ENCODE data around the gene FANCE.
"Not testable (repeated sequence)": the region's sequence is repeated elsewhere in the genome, so short reads cannot be mapped to it uniquely, and the experiment has no call there.

Gene FANCE

DNA sequence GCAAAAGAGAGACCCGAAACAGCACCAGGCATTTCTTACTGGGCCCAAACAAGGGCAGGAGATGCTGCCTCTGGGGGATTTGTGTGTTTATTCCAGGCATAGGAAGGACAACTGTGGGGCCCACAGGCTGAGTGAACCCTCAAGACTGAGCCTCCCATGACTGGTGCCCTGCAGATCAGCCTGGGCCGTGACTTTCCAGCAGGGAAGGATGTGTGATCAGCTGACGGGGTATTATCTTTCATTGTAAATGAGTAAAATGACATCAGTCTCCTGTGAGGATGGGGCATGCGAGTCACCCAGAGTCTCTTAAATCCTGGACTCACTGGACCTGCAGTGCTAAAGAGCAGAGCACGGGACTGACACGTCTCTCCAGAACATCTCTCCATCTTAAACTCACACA, 48.6 kb downstream of the FANCE start:
- no peak for DNase-seq

DNA sequence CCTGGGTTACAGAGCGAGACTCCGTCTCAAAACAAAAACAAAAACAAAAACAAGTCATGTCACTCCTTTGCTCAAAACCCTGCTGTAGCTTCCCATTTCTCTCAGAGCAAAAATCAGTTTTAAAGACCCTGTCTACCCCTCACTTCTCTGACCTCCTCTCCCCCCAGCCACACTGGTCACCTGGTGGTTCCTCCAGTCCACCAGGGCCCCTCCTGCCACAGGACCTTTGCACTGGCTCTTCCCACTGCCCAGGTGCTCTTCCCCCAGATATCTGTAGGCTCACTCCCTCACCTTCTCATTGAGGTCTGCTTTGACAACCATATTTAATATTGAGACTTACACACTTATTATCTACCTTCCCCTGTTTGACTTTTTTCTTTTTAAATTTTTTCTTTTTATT, 49.6 kb downstream of the FANCE start:
- no peak for DNase-seq

GRCh38 chr6:35503534-35503933, 51.4 kb downstream of the FANCE start:
- DNase-seq, result no peak

GRCh38 chr6:35505999-35506412, 53.9 kb downstream of the FANCE start:
- DNase-seq, result no peak

DNA sequence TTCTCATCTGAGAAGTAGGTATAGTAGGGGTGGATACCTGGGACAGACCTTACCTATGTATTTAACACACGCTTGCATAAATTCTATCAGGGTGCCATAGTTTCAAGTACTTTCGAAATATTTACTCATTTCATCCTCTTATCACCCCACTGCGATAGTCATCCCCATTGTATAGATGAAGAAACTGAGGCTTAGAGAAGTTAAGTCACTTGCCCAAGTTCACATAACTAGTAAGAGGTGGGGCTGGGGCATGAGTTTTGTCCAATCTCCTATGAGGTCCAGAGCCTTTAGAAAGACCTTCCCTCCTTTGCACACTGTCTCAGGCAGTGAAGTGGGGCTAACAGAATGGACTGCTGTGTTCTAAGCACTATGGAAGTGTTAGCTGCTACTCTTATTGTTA, 54.4 kb downstream of the FANCE start:
- no peak for DNase-seq

- DNase-seq, result no peak
Observed at GRCh38 chr6:35507221-35507620, 55.1 kb downstream of the FANCE start.

- DNase-seq, result no peak
Observed at GRCh38 chr6:35508027-35508426, 55.9 kb downstream of the FANCE start.

DNA sequence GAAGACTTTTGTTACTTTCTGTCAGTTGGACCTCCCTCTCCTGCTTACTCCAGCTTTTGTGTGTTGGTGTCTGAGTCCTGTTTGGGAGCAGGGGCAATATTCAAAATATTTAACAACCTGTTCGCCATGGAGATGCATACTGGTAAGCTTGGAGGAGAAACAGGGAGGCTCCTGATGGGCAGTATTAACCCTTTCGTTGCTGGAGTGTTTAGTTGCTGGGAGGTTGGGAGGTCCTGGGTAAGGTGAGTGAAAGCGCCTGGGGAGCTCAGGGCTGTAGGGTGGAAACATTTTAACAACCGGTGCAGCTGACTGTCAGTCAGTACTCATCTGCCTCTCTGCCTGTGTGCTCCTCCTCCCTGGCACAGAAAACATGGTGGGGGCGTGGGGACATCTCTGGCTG, 56.4 kb downstream of the FANCE start:
- DNase-seq, result no peak

DNA sequence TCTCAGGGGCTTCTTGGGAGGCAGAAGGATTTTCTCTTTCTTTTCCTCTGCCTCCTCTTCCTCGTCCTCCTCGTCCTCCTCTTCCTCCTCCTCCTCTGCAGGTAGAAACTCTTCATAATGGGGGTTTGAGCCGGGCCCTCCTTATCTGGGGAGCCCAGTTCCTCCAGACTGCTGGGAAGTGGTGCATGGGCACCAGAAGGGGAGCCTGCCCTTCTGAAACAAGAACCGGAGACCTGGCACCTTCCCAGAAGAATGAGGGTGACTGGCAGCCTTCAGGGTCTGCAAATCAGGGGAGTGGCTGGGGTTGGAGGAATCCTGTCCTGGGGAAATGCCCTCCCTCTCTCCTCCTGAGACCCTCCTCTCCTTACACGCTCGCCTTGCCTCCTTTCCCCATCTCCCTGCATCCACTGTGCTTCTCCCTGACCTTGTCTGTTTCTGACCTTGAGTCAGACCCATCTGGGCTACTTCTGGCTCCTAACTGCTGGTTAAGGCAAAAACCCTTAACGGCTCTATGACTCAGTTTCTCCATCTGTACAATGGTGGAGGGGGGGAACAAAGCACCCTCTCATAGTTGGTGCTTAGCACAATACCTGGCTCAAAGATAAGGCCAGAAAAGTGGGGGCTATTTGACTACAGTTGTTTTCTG, 58.9 kb downstream of the FANCE start:
- no peak for DNase-seq

DNA sequence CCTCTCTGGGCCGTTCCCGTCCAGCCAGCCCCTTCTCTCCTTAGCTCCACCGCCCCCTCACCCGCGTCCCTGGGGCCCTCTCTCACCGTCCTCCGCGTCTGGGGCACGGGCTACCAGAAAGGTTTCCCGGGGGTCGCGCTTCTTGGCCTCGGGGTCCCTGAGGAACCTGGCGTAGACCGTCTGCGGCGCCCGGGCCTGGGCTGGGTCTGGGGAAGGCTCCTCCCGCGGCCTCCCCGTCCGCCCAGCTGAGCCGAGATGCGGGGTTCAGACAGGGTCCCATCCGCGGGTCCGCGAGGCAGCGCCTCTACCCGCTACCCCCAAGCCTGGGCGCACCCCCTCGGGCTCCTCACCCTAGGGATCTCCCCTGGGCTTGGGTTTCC, 59.4 kb downstream of the FANCE start:
- DNase-seq, result no peak

GRCh38 chr6:35512006-35512405, 59.9 kb downstream of the FANCE start:
- DNase-seq, result no peak

DNA sequence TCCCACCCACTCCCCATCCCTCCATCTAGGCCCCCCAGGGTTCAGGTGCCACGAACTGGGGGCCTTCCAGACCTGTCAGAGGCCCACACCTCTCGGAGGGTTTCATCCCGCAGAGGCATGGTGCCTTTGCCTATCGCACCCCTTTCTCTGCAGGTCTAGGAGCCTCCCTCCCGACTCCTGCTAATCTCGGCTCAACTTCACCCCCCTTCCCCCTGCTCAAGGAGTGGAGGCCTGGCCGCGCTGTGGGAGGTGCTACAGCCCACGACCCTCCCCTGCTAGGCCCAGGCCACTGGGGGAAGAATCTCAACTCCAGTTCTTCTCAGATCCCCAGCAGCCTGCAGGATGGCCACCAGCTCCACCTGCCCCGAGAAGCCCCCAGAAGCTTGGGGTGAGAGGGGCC, 60.6 kb downstream of the FANCE start, which contains the start of gene TULP1:
TSS of gene TULP1 (minus strand) at position 157 of the 400 bp plus-strand sequence. CDS start at position 119, 38 bp downstream.
- DNase-seq, result no peak

DNA sequence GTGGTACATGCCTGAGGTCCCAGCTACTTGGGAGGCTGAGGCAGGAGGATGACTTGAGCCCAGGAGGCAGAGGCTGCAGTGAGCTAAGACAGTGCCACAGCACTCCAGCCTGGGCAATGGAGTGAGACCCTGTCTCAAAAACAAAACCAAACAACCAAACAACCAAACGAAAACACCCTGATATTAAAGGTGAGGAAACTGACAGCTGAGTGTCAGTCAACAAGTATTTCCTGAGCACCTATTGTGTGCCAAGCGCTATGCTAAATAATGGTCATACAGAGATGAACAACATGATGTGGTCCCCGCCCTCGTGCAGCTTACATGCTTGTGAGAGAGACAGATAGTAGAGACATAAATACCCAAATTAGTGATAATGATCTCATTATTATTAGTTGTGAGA, 62.4 kb downstream of the FANCE start:
- no peak for DNase-seq

DNA sequence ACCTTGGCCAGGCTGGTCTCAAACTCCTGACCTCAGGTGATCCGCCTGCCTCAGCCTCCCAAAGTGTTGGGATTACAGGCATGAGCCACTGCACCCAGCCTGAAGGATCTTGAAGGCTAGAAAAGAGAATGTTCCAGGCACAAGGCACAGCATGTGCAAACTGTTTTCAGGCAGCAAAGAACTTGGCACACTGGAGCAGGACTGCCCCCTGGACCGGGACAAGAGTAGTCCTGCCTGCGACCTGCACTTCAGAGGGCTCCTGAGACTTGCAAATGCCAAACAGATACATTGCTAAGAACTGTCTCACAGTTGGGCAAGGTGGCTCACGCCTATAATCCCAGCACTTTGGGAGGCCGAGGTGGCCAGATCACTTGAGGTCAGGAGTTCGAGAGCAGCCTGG, 63.8 kb downstream of the FANCE start:
- DNase-seq, result not testable (repeated sequence)
